ENCODE results near the gene VIL1. TPM values are rescaled to one million over a fixed set of nuclear protein-coding genes. Genes with fewer than 3 reads are reported as not detected.

Gene VIL1
- total and polyA plus RNA-seq, 2 of the 4 experiments (the other 2 are of a cell fraction), result not detected

DNA sequence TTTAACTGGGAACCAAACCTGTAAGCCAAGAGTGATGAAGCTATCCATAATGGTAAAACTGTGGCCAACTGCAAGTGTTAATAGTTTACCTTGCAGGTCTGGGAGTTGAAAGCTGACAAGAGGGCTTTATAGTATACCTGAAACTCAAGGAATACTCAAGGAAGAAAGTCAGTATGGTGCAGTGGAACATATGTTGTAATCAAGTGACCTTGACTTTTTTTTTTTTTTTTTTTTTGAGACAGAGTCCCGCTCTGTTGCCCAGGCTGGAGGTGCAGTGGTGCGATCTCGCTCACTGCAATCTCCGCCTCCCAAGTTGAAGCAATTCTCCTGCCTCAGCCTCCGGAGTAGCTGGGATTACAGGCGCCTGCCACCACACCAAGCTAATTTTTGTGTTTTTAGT, 27.6 kb downstream of the VIL1 start:
- no peak overlapping the region for H4K8ac ChIP-seq (ENCODE audit: low read depth in 2 of 2, low read length in 2 of 2)
- H3K9me3 ChIP-seq (ENCODE audit: control insufficient read depth, insufficient read depth, low read length), result no peaks in the 10 kb centered on the region
- H2BK5ac ChIP-seq (ENCODE audit: low read depth, low read length, poor library complexity, severe bottlenecking), result no peak overlapping the region
- dilution Hi-C loops (cut with HindIII; ENCODE audit: low sequenced_read_pairs, unreplicated experiment) (no loop called here), in situ Hi-C loops (cut with MboI; ENCODE audit: low sequenced_read_pairs) (no loop called here), intact Hi-C loops (cut with micrococcal nuclease) (no loop called here)
- no peak for ATAC-seq (ENCODE audit: low read depth)
- H2BK120ac ChIP-seq (ENCODE audit: low read depth, low read length), result no peak overlapping the region
- H3K14ac ChIP-seq (replicated peaks; ENCODE audit: low read depth, low read length), result no peak overlapping the region
- H2BK20ac ChIP-seq (ENCODE audit: low read depth, low read length), result no peak overlapping the region
- ChIA-PET POLR2A (ENCODE audit: unreplicated experiment) (no interaction called here), CTCF (no interaction called here)
- H3K18ac ChIP-seq (ENCODE audit: low read depth, low read length), result no peak overlapping the region
- H3K27ac ChIP-seq (ENCODE audit: insufficient read depth, low read length), result no peak overlapping the region
- H3K4me3 ChIP-seq (ENCODE audit: insufficient read depth, low read depth, low read length), result no peak overlapping the region
- no peaks in the 10 kb centered on the region for H3K79me1 ChIP-seq (ENCODE audit: low read depth in 1 of 2, low read length in 2 of 2)
- H3K27me3 ChIP-seq (ENCODE audit: control insufficient read depth, insufficient read depth, low read length), result no peaks in the 10 kb centered on the region
- H3K36me3 ChIP-seq (ENCODE audit: control insufficient read depth, insufficient read depth, low read length), result 0 out of 2 replicates have a peak, but pooled peaks cover 2% of the 10 kb centered on the region
- peaks cover 3% of the 10 kb centered on the region; the same call in 1 of the 2 replicates for H4K20me1 ChIP-seq (ENCODE audit: insufficient read depth, low read length)
- no peak overlapping the region for H3K4me2 ChIP-seq (ENCODE audit: low read depth, low read length)
- no peak for DNase-seq
- BruUV-seq (replicated peaks), result no TSS peak
- peaks cover 3% of the 10 kb centered on the region; the same call in 1 of the 2 replicates for H3K4me1 ChIP-seq (ENCODE audit: control insufficient read depth, insufficient read depth, low read length)
- H3K23ac ChIP-seq (ENCODE audit: low read depth, low read length), result no peak overlapping the region
- TF ChIP-seq MAFK (IDR thresholded peaks at IDR 0.05; ENCODE audit: low read depth, low read length) (no peak), SMC3 (IDR thresholded peaks at IDR 0.05; ENCODE audit: low read depth, low read length) (no peak), BHLHE40 (IDR thresholded peaks at IDR 0.05; ENCODE audit: low read depth, low read length) (no peak), FOS (IDR thresholded peaks at IDR 0.05; ENCODE audit: low read depth, low read length) (no peak), MXI1 (IDR thresholded peaks at IDR 0.05; ENCODE audit: borderline replicate concordance, low read depth, low read length) (no peak), RCOR1 (IDR thresholded peaks at IDR 0.05; ENCODE audit: insufficient replicate concordance, low read length) (no peak), RFX5 (IDR thresholded peaks at IDR 0.05; ENCODE audit: low read depth, low read length) (no peak), CHD1 (IDR thresholded peaks at IDR 0.05; ENCODE audit: low read depth, low read length) (no peak), MAZ (IDR thresholded peaks at IDR 0.05; ENCODE audit: borderline replicate concordance, low read depth, low read length) (no peak), ELK1 (IDR thresholded peaks at IDR 0.05; ENCODE audit: borderline replicate concordance, low read depth, low read length) (no peak)
- TF ChIP-seq, protein P1, sequence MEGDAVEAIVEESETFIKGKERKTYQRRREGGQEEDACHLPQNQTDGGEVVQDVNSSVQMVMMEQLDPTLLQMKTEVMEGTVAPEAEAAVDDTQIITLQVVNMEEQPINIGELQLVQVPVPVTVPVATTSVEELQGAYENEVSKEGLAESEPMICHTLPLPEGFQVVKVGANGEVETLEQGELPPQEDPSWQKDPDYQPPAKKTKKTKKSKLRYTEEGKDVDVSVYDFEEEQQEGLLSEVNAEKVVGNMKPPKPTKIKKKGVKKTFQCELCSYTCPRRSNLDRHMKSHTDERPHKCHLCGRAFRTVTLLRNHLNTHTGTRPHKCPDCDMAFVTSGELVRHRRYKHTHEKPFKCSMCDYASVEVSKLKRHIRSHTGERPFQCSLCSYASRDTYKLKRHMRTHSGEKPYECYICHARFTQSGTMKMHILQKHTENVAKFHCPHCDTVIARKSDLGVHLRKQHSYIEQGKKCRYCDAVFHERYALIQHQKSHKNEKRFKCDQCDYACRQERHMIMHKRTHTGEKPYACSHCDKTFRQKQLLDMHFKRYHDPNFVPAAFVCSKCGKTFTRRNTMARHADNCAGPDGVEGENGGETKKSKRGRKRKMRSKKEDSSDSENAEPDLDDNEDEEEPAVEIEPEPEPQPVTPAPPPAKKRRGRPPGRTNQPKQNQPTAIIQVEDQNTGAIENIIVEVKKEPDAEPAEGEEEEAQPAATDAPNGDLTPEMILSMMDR (conservative IDR thresholded peaks at IDR 0.05; ENCODE audit: low read depth, low read length), result no peak
- H3K9me1 ChIP-seq (ENCODE audit: insufficient read depth, low read length), result peaks cover 5% of the 10 kb centered on the region; the same call in 1 of the 2 replicates
- no CpG with 5 or more reads among the region's 6 CpGs for WGBS, 2 experiments (ENCODE audit: extremely low coverage in 2 of 2, insufficient read length in 1 of 2)
- H2AK5ac ChIP-seq (ENCODE audit: low read depth, low read length), result no peak overlapping the region
- no peak overlapping the region for H4K5ac ChIP-seq (ENCODE audit: low read depth, low read length)
- no peak overlapping the region for H3K56ac ChIP-seq (ENCODE audit: extremely low read depth, insufficient read depth, low read length)
- H2AFZ ChIP-seq (replicated peaks; ENCODE audit: low read length, poor library complexity), result no peak overlapping the region
- H3K4ac ChIP-seq (ENCODE audit: low read depth, low read length), result no peak overlapping the region
- no peak overlapping the region for H2AK9ac ChIP-seq (replicated peaks; ENCODE audit: low read depth, low read length, poor library complexity)
- H3K9ac ChIP-seq (ENCODE audit: low read depth, low read length), result no peak overlapping the region
- H4K91ac ChIP-seq (ENCODE audit: insufficient read depth, low read depth, low read length), result no peak overlapping the region
- no peak overlapping the region for H2BK15ac ChIP-seq (ENCODE audit: low read depth, low read length)
